Measurements from ENCODE around the gene NXPH3. TPM values are rescaled to one million over a fixed set of nuclear protein-coding genes. Genes with fewer than 3 reads are reported as not detected.

Gene NXPH3
- total and polyA plus RNA-seq, 2 of the 13 experiments (the other 11 are each of a cell fraction or from before 2014, with no cell fraction given): 0.04 to 0.58 TPM

- no peak for TF ChIP-seq LRRFIP1 (CRISPR knock-in tag; conservative IDR thresholded peaks at IDR 0.05)
These were observed 2.0 kb upstream of the NXPH3 start (continued) for GRCh38 chr17:49573510-49574322.

GRCh38 chr17:49574323-49574781 is 1.3 kb upstream of the NXPH3 start:
- FAIRE-seq: no peak
- H3K4me1 ChIP-seq (ENCODE audit: insufficient read depth, low read length): peaks cover 37% of the 10 kb centered on the region
- no TSS peak for BruUV-seq (replicated peaks)
- H3K9ac ChIP-seq (ENCODE audit: insufficient read depth, low read depth, low read length): no peak overlapping the region
- H3K27ac ChIP-seq (ENCODE audit: extremely low read length, insufficient read depth, low read length): no peak overlapping the region
- H3K79me2 ChIP-seq (ENCODE audit: insufficient read depth, low read length): no peaks in the 10 kb centered on the region
- WGBS (ENCODE audit: low lambda C conversion rate): 42% methylated on average over 13 of the region's 13 CpGs
- peak overlapping the region; percentile 87; the same call in 1 of the 2 replicates for H3K4me2 ChIP-seq (ENCODE audit: low read depth, low read length)
- intact Hi-C loops (cut with micrococcal nuclease; ENCODE audit: unreplicated experiment): no loop called here
- H3K36me3 ChIP-seq (replicated peaks in 1 of 2; ENCODE audit: control insufficient read depth in 1 of 2, insufficient read depth in 2 of 2, low read length in 2 of 2): no peaks in the 10 kb centered on the region
- DNase-seq (ENCODE audit: low spot score): no peak
- H3K4me3 ChIP-seq (replicated peaks in 1 of 3; ENCODE audit: insufficient read depth in 1 of 3, low read depth in 2 of 3, low read length in 3 of 3): no peak overlapping the region
- no peak overlapping the region for H2AFZ ChIP-seq (ENCODE audit: low read length)
- no peaks in the 10 kb centered on the region for H3K9me3 ChIP-seq (ENCODE audit: low read length)
- ATAC-seq: no peak
- peaks cover 4 to 72% of the 10 kb centered on the region in 2 experiments; a peak in 4 of 5 replicates for H3K27me3 ChIP-seq (ENCODE audit: control insufficient read depth in 1 of 2, insufficient read depth in 2 of 2, low read length in 2 of 2)
- ChIA-PET CTCF (ENCODE audit: low intra/inter-chr PET ratio, low total read pairs) (no interaction called here), POLR2A (interaction anchor here (1.3 kb wide), 1 partner anchor 130 kb away, joined by 3 read pairs; no protein-coding TSS in a partner anchor)
- in situ Hi-C loops (cut with HindIII; ENCODE audit: extremely low pct_ligation_motif_present, low pct_unique_long_range_greater_than_20kb): no loop called here
- TF ChIP-seq ZNF674 (CRISPR knock-in tag; IDR thresholded peaks at IDR 0.05; ENCODE audit: low read depth) (no peak), ESRRA (CRISPR knock-in tag; IDR thresholded peaks at IDR 0.05; ENCODE audit: low read depth) (no peak), MAZ (IDR thresholded peaks at IDR 0.05; ENCODE audit: borderline replicate concordance, low read depth, low read length) (no peak), MAZ (CRISPR knock-in tag; IDR thresholded peaks at IDR 0.05; ENCODE audit: low read depth) (no peak), HNF4A (CRISPR knock-in tag; IDR thresholded peaks at IDR 0.05) (no peak), CBFB (CRISPR knock-in tag; IDR thresholded peaks at IDR 0.05) (no peak), RFX5 (IDR thresholded peaks at IDR 0.05; ENCODE audit: low read depth, low read length) (no peak), ZMAT5 (CRISPR knock-in tag; IDR thresholded peaks at IDR 0.05; ENCODE audit: borderline replicate concordance, low read depth) (no peak), ZNF777 (CRISPR knock-in tag; IDR thresholded peaks at IDR 0.05) (no peak), MEIS1 (CRISPR knock-in tag; IDR thresholded peaks at IDR 0.05; ENCODE audit: borderline replicate concordance) (no peak), FOXC1 (CRISPR knock-in tag; IDR thresholded peaks at IDR 0.05; ENCODE audit: borderline replicate concordance) (no peak)
- H4K20me1 ChIP-seq (ENCODE audit: insufficient read depth, low read length): no peaks in the 10 kb centered on the region

Data from HepG2 (cell line).